ENCODE results near the gene CNOT3.
"Not testable (repeated sequence)": the region's sequence is repeated elsewhere in the genome, so short reads cannot be mapped to it uniquely, and the experiment has no call there.

- not testable (repeated sequence) for TF ChIP-seq POLR2AphosphoS5 (IDR thresholded peaks at IDR 0.05; ENCODE audit: borderline replicate concordance, low read depth, low read length); EZH2 (IDR thresholded peaks at IDR 0.05); FOXP2 (optimal IDR thresholded peaks at IDR 0.05; ENCODE audit: control extremely low read depth, extremely low read length, insufficient read depth)
Observed at GRCh38 chr19:54099903-54100255, 37.7 kb upstream of the CNOT3 start.

All from SK-N-MC (cell line).